GM19351 (cell line): ENCODE measurements around the gene LIMCH1.
"Not testable (repeated sequence)": the region's sequence is repeated elsewhere in the genome, so short reads cannot be mapped to it uniquely, and the experiment has no call there.

Source experiments
- ATAC-seq: cut with Tn5 transposase; IDR thresholded peaks from one replicate; pipeline ENCODE4 v1.9.1; 2021; ENCODE audit warnings: mild to moderate bottlenecking, moderate library complexity; ENCODE audit not compliant: unreplicated experiment

Gene LIMCH1

DNA sequence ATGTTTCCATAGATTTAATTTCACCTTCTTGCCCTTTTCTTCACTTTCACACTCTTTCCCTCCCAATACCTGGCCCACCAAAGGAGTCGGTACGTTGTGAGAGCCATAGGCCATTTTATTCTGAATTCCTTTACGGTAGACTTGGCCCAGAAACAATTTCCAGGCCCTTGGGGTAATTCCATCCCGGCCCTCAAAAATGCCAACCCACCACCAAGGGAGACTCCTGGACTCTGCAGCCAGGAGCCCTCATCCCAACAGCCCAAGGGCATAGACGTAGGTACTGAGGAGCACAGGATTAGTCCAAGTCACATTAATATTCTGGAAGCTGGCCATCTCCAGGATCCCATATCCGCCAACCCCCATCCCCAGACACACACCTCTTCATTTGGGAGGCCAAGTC, 102.9 kb downstream of the LIMCH1 start:
- ATAC-seq, result no peak

DNA sequence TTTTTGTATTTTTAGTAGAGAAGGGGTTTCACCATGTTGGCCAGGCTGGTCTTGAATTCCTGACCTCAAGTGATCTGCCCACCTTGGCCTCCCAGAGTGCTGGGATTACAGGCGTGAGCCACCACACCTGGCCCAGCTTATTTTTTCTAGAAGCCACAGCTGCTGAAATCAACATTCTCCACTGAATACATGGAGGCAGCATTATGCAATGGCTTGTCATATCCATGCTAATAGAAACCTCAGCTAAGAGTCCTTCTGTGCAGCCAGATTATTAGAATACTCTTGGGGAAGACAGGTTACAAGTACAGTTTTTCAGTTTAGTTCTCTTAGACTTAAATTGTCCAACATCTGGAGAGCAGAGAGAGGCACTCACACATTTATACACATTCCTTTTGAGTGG, 104.8 kb downstream of the LIMCH1 start:
- not testable (repeated sequence) for ATAC-seq

DNA sequence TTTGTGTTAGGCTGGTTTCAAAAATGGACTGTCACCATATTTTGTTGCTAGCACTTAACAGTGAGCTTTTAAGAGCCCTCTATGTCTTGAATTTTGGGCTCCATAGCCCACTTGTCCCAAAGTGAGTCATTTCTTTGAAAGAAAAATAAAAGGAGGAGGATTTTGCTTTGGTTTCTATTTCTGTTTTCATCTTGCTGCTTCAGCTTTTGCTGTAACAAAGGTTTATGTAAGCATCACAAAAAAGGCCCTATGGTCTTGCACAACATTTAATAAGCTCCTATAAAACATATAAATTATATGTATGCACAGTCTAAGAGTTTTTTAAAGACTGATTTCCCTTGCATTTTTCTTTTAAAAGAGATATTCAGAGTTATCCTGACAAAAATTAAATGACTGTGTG, 105.4 kb downstream of the LIMCH1 start:
- no peak for ATAC-seq

DNA sequence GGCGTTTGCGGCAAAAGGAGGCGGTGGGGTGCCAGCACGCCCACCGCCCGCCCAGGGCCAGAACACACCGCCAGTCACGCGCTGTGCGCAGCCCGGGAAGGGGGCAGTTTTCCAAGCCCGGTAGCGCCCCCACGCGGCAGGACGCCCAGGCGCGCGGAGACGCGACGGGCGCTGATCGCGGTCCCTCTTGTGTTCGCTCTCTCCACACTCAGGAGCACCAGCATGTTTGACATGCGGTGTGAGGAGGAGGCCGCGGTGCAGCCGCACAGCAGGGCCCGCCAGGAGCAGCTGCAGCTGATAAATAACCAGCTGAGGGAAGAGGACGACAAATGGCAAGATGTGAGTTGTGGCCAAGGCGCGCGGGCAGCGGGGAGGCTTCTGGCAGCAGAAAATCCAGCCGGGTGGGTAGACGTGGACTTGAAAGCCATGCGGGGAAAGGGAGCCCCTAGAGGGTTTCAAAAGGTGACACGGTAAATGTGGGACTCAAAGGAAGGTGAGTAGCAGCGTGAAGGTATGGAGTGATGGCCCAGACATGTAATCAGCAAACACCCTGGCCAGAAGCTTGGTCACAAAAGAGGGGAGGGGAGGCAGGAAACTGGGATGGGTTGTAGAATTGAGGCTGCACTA, 106.4 kb downstream of the LIMCH1 start:
- ATAC-seq, result no peak

DNA sequence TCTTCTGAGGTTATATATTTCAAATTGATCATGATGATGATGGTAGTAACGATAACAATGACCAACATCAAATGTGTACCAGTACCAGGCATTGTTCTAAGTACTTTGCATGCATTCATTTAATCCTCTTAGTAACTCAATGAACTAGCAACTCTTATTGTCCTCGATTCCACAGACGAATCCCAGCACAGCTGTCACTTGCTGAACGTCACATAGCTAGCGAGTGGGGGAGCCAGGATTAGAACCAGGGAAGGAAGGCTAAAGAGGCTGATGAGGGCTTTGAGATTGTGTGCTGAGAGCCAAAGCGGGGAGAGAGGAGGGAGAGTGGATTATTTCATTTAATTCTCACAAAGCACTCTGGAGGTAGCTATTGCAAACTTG, 106.9 kb downstream of the LIMCH1 start:
- no peak for ATAC-seq

DNA sequence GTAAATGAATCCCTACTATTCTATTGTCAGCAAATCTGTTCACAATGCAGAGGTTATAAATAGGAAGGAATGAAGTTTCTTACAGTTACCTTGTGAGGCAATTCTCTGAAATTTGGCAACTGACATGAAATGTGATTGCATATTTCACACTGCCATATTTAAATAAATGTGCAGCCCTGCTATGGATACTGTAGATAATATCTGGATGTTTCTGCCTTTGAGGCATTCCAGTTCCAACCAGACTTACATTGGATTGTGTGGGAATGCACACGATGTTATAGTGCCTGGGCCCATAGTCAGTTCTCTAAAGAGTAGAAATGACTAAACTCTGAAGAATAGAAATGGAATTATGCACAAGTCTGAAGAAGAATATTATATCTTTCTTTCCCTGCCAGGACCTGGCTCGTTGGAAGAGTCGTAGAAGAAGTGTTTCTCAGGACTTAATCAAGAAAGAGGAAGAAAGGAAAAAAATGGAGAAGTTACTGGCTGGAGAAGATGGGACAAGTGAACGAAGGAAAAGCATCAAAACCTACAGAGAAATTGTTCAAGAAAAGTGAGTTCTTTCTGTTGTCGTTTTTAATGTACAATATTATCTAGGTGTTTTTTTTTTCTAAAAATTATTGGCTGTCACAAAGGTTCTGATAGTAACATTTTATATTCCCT, 107.9 kb downstream of the LIMCH1 start:
- no peak for ATAC-seq

DNA sequence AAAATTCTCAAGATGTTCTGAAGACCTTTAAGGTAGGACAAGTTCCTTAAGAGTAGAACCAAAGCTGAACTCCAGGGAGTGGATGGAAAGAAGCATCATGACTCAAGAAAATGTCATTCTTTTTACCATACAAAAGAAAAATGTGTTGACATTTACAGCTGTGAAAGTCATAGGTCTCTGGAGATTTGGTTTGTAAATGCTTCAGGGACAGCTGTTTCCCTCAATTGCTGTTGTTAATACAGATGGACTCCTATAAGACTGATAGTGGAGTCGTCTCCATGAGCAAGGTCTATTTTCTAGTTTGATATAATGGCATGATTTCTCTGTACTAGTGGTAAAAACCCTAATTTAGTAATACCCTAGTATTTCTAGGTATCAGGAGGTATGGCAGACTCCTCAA, 108.9 kb downstream of the LIMCH1 start:
- no peak for ATAC-seq

DNA sequence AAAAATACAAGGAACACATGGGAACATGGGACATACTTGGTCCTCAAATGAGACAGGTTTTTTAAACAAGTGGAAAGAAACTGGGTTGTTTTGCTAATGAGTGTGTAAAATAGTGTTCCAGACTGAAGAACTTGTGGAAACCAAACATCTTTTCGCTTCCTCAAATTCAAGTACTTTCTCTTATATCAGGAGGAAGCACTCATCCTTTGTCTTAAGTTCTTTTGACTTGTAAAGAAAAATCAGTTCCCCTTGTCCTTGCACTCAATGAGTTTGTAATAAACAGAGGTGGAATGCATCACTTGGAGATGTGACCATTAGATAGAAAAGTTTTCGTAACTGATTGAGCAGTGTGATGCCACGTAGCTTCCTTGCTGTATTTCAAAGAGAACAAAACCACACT, 109.4 kb downstream of the LIMCH1 start:
- peak; percentile 69 for ATAC-seq

DNA sequence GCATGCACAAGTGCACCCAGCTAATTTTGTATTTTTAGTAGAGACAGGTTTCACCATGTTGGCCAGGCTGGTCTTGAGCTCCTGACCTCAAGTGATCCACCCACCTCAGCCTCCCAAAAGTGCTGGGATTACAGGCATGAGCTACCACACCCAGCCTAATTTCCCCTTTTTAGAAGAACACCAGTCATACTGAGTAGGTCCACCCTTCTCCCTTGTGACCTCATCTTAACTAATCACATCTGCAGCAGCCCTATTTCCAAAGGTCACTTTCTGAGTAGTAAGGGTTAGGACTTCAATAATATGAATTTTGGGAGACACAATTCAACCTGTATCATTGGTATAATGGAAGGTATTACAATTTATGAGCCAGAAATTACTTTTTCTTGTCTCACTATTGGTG, 113.2 kb downstream of the LIMCH1 start:
- ATAC-seq, result not testable (repeated sequence)

DNA sequence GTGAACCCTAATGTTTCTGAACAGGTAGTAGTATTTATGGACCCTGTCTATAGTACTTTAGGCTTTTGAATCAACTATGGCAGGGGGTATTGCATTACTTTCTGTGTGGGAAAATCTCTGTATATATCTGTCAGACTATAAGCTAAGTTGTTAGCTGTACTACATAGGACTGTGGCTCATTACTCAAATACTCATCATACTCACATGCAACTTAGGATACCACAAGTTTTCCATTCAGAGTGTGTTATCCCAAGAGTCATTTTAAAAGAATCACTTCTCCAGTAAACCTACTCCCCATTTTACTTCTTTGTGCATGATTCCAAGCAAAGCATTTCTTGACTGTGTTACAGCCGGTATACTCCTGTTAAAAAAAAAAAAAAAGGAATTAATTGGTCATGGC, 115.0 kb downstream of the LIMCH1 start:
- no peak for ATAC-seq

DNA sequence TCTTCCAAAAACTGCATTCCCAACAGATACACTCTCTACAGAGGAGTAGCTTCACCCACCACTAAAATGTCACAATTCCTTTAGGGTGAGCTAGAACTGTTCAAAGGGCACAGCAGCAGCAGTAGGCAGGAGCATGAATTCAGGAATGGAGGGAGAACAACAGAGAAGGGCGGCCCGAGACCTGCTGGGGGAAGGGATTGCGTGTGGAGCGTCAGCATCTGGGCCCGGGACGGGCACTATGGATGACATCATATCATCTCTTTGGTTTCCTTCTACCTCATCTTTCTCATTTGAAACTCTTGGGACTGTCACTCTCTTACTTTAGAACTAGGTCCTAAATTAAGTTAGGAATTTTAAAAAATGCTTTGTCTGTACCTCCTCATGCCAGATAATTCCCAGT, 115.6 kb downstream of the LIMCH1 start:
- ATAC-seq, result no peak

DNA sequence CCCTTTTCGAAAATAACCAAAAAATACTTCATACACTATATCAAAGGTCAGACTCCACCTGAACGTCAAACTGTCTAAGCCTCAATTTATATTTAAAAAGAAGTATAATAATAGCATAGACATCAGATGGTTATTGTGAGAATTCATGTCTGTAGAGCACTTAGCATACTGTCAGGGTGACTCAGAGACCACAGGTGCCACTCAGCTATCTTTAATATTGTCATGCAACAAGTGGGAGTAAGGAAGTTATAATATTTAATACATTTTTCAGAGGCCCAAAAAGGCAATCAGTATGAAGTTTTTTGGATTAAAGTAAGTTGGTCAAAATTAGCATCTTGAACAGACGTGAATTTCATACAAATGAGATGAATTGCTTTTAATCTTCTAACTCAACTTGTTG, 117.2 kb downstream of the LIMCH1 start:
- ATAC-seq, result no peak

DNA sequence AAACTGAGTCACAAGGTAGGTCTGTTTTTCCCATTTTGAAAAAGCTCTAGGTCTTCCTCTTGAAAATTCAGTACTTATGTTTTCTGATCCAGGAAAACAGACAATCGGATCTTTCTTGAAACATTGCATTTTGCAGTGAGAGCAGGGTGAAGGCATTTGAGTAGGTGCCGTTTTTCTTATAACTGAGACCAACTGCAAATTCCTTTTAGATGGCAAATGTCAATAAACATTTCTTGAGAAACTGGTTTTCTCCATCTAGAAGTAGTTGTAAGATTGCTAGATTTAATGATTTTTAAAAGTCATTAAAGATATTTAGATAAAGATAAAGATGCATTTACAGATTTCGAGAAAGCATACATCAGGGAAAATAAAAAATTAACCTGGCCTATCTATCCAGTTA, 118.1 kb downstream of the LIMCH1 start:
- no peak for ATAC-seq

DNA sequence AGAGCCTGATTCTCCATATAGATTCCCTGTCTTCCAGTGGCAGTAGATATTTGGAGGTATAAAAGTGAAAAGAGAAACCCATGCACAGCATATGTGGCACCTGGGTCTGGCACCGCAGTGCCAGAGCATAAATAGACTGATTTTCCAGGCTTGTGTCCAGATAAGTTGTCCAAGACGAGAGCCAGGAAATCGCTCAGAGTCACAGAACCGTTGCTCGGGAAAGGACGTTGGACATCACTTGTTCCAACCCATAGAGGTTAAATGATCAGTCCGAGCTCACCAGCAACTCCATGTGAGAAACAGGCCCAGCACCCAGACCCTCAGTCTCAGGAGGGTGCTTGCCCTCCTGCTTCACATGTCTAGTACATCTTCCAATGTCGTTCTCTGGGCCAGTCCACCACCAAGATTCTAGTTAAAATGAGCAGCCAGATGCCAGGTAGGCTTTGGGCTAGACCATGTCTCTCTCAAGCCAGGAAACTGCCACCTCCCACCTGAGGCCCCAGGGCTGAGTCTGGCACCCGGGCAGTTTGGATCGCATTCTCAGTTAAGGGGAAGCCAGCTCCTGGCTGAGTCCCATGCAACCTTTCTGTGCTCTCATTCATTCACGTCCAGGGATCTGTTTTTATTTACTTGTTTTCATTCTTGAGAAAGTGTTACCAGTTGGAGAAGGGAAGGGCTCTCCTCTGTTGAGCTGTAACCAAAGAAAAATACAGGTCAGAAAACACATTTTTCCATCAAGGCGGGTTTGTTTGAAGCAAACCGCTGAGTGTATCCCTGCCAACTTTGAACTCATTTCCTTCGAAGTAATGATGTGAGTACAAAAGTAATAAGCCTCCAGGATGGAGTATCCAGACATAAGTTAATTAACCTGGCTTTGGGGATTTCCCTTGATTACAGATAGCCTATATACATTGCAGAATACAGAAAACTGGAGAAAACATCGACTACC, 118.9 kb downstream of the LIMCH1 start:
- no peak for ATAC-seq

DNA sequence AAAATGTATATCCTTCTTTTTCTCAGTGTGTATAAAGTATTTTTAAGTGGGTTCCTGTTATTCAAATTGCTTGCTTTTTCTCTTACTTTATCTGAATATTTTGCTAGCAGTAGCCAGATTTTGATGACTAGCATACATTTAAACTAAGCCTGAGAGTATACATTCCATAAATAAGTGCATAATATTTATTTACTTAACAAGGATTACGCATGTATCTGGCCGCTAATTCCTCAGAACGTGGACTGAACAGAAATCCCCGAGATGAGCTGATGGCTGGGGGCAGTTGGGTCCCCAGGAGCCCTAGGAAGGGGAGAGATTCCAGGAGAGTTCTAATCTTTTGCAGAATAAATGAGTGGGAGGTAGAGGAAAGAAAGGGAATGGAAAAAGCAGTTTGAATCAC, 119.6 kb downstream of the LIMCH1 start:
- ATAC-seq, result no peak

DNA sequence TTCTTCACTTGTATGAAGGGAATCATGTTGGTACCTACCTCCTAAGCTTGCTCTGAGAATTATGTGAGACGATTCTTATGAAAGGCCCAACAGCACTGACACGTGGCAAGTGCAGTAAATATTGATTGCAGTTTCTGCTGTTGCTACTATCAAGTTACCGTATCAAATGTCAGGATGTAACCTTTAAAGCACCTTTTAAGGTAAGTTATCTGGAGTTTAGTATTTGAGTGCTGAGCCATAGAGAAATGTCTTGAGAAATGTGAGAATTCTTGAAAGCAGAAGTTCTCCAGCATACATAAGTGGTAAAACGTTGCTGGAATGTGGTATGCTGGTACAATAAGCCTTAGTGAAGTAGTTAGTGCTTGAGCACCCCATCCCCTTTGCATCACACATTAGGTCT, 120.2 kb downstream of the LIMCH1 start:
- ATAC-seq, result no peak

DNA sequence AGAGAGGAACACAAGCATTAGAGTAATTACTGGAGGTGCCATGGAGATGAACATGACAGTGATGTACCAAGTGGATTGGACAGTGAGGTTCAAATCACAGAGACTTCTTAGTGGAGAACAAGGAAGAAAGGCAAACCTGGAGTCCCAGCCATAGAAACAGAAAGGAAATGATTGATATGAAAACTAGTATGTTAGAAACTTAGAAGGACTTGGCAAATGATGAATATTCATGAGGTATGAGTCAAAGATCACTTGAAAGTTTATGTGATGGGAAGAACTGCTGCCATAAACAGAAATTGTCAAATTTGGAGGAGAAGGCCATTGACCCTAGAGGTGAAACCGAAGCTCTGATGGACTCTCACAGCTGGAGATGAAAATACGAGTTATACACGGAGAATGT, 122.4 kb downstream of the LIMCH1 start:
- no peak for ATAC-seq

DNA sequence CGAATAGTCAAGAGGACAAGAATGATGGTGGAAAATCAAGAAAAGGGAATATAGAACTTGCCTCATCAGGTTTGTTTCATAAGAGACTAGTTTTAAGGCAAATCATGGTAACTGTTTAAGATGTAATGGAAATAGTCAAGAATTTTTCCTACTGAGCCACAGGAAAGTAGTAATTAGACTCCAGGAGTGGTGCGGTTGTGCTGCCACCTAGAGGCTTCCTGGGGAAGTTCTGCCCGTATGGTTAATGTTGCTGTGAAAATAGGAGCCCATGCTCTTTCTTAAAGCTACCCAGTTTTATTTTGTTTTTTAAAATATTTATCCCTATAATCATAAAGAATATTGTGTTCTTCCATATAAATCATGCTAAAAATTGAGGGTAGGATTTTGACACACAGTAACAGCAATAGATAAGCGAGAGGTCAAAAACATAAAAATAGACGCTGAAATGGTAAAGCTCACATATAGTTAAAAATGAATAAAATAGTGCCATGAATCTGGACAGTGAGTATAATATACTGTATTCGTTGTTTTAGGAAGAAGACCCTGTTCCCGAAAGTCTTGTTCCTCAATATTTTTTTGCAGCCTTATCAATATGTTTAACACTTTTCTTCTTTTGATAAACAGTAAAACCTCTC, 123.6 kb downstream of the LIMCH1 start:
- ATAC-seq, result peak; percentile 85

DNA sequence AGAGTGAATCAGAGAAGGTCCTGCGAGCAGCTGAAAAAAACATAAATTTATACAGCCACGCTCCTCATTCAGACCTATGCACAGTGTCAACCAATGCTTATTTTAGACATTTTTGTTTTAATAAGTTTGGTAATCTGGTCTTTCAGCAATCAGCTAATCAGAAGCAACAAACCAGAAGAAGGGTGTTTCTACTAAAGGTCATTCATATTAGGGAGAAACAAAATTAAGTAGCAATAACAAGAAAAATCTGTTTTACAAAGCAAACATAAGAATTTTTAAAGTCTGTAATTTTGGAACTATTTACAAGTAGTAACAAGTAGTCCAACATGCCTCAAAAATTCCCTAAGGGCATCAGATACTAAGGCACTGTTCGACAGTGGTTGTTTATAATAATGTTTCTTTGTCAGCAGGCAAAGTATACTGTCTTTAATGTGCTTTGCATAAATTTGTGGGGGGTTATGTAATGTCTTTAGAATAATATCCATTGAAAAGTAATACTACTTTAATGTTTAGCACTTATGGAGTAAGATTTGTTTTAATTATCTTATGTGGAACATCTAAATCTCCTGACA, 127.8 kb downstream of the LIMCH1 start:
- ATAC-seq, result no peak

DNA sequence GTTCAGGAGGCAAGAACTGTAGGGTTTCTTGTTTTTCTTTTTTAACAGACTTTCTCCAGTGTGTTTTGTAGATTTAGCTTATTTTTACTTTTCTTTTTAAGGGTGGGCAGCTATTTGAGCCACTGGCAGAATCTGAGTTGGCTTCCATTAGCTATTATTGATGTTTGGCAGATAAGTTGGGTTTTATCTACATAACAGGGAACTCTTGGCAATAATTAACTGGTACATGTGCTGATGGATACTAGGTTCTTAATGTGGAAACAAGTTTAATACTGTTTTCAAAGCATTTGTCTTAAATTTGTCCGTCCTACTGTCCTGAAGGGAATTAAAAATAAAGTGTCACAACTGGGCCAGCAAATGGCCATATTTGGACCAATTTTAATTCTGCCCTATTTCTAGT, 130.1 kb downstream of the LIMCH1 start:
- ATAC-seq, result no peak

DNA sequence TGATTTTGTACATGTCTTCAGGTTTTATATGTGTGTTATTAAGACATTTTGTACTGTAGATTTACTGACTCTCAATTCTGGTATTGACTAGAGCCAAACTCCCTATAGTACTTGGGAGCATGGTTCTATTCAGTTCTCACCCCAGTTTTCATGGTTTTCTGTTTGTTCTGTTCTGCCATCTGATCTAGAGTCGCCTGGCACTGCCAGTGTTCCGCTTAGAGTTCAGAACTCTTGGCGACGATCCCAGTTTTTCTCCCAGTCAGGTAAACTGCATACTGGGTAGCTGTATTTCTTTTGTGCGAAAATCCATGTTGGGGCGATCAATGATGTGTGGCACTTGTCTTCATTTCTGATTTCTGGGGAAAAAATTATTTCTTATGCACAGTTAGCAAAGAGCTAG, 132.6 kb downstream of the LIMCH1 start:
- no peak for ATAC-seq
